Measurements from ENCODE around the gene ITGB2.

The ITGB2 gene

GRCh38 chr21:44910229-44911067 is 10.3 kb downstream of the ITGB2 start:
- no peak for DNase-seq (ENCODE audit: low read depth, low spot score)

- DNase-seq (ENCODE audit: low read depth, low spot score) = no peak
Observed at GRCh38 chr21:44909719-44910118, 11.0 kb downstream of the ITGB2 start.

- no peak for DNase-seq (ENCODE audit: low read depth, low spot score)
Observed at GRCh38 chr21:44908908-44909307, 11.8 kb downstream of the ITGB2 start.

GRCh38 chr21:44907966-44908895 is 12.5 kb downstream of the ITGB2 start:
- DNase-seq (ENCODE audit: low read depth, low spot score) = no peak

GRCh38 chr21:44907225-44907965 is 13.3 kb downstream of the ITGB2 start:
- DNase-seq (ENCODE audit: low read depth, low spot score) = no peak

- no peak for DNase-seq (ENCODE audit: low read depth, low spot score)
Observed at GRCh38 chr21:44905728-44906090, 15.0 kb downstream of the ITGB2 start.

GRCh38 chr21:44905016-44905727 is 15.5 kb downstream of the ITGB2 start:
- no peak for DNase-seq (ENCODE audit: low read depth, low spot score)

GRCh38 chr21:44904141-44904923 is 16.4 kb downstream of the ITGB2 start:
- no peak for DNase-seq (ENCODE audit: low read depth, low spot score)

- no peak for DNase-seq (ENCODE audit: low read depth, low spot score)
Observed at GRCh38 chr21:44903689-44904088, 17.0 kb downstream of the ITGB2 start.

GRCh38 chr21:44903050-44903685 is 17.5 kb downstream of the ITGB2 start:
- no peak for DNase-seq (ENCODE audit: low read depth, low spot score)

- no peak for DNase-seq (ENCODE audit: low read depth, low spot score)
Observed at GRCh38 chr21:44902268-44903049, 18.2 kb downstream of the ITGB2 start.

- DNase-seq (ENCODE audit: low read depth, low spot score) = no peak
Observed at GRCh38 chr21:44901391-44902074, 19.2 kb downstream of the ITGB2 start.

- DNase-seq (ENCODE audit: low read depth, low spot score) = no peak
Observed at GRCh38 chr21:44900559-44901251, 20.0 kb downstream of the ITGB2 start.

GRCh38 chr21:44899768-44900558 is 20.7 kb downstream of the ITGB2 start:
- DNase-seq (ENCODE audit: low read depth, low spot score) = no peak

- no peak for DNase-seq (ENCODE audit: low read depth, low spot score)
Observed at GRCh38 chr21:44898851-44899767, 21.6 kb downstream of the ITGB2 start.

GRCh38 chr21:44898011-44898488 is 22.6 kb downstream of the ITGB2 start:
- no peak for DNase-seq (ENCODE audit: low read depth, low spot score)

Measured in iPS DF 19.7 (cell line).